Astrocyte of the spinal cord (primary cell): ENCODE results near the gene FBXO2.

Experiments
- DNase-seq: peaks from one replicate; pipeline ENCODE4 v3.0.0; 2011; ENCODE audit warnings: low read depth, low spot score
- H3K4me3 ChIP-seq: 2 replicates; pipeline ENCODE4 v1.5.1; 2011; ENCODE audit warnings: low read depth, mild to moderate bottlenecking, low read length, moderate library complexity
- in situ Hi-C: cut with HindIII; loops from 2 replicates; pipeline ENCODE4 v1.10.0; 2017; ENCODE audit warnings: low sequenced_read_pairs
- TF ChIP-seq, protein P1 (sequence below): IDR thresholded peaks from 2 replicates; pipeline ENCODE4 v1.5.1; 2012; ENCODE audit warnings: low read depth, mild to moderate bottlenecking, low read length, inconsistent platforms

FBXO2 gene, protein sequence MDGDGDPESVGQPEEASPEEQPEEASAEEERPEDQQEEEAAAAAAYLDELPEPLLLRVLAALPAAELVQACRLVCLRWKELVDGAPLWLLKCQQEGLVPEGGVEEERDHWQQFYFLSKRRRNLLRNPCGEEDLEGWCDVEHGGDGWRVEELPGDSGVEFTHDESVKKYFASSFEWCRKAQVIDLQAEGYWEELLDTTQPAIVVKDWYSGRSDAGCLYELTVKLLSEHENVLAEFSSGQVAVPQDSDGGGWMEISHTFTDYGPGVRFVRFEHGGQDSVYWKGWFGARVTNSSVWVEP

DNA sequence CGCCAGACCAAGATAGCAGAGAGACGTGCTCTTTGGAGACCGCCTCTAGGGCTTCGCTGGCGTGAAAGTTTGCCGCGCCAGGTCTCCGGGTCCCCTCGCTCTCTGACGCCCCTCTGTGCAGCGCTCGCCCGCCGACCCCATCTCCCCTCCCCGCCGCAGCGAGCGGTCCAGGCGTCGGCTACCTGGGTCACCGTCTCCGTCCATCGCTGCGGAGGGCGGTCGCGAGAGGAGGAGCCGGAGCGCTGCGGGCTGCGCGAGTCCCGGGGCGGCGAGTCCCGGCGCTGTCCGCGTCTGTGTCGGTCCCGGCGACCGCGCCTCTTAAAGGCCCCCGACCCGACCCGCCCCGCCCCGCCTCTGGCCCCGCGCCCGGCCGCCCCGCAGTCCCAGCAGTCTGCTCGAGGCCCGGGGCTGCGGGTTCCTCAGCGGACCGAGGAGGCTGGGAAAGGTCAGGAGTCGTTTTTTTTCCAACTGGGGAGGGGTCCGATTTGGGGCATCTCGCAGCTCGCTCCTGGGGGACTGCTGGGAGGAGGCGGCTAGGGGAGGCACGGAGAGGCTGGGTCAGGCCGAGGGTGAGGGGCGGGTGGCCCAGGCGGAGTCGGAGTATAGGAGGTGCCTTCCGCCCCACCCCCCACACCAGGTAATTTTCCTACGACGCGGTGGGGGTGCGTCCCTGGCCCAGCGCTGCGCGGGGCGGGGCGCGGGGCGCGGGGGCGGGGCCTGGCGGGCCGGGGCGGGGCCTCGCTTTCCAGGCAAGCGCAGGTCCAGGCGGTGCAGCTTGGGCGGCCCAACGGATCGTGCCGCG, at the start of gene FBXO2, which contains the start of gene FBXO44:
Gene FBXO2, minus strand, starts transcription at position 293 of the 802 bp plus-strand sequence. Its CDS starts 89 bp downstream, at position 204.
Gene FBXO44, plus strand, starts transcription at position 741 of the 802 bp plus-strand sequence. CDS start 959 bp downstream, outside the sequence.
- H3K4me3 ChIP-seq: peak within 1 kb of the TSS; percentile 59
- in situ Hi-C loops: no loop called here
- TF ChIP-seq, protein P1, sequence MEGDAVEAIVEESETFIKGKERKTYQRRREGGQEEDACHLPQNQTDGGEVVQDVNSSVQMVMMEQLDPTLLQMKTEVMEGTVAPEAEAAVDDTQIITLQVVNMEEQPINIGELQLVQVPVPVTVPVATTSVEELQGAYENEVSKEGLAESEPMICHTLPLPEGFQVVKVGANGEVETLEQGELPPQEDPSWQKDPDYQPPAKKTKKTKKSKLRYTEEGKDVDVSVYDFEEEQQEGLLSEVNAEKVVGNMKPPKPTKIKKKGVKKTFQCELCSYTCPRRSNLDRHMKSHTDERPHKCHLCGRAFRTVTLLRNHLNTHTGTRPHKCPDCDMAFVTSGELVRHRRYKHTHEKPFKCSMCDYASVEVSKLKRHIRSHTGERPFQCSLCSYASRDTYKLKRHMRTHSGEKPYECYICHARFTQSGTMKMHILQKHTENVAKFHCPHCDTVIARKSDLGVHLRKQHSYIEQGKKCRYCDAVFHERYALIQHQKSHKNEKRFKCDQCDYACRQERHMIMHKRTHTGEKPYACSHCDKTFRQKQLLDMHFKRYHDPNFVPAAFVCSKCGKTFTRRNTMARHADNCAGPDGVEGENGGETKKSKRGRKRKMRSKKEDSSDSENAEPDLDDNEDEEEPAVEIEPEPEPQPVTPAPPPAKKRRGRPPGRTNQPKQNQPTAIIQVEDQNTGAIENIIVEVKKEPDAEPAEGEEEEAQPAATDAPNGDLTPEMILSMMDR: no peak
- no peak for DNase-seq

DNA sequence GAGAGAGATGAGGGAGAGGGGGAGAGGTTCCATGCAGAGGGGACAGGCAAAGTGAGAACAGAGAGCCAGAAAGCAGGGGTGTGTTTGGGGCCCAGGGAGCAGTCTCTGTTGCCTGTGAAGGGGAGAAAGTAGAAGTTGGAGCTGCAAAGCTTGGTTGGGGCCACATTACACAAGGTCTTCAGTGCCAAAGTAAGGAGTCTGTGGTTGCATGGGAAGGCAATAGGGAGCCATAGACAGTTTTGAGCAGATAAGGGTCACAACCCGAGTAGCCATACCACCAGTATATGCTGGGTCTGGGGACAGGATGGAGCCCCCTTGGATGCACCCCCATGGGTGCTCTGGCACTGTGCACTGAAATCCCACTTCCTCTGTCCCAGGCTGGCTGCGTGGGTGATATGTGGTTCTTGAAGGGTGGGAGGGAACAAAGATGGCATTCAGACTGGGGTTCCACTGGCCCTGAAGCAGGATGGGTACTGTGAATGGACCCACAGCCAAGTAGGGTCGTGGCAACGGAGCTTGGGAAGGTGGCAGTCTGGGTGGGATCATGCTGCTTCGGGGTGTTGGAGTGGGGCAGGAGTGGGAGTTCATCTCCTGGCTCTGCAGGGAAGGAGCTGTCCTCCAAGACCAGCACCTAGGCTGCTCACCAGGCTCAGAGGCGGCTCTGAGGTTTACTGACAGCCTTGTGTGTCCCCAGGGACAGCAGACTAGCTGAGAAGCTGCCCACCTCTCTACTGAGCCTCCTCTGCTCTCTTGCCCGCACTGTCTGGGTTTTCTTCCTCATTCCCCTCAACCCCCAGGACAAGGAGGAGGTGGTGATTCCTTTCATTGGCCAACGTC, 49.3 kb upstream of the FBXO2 start:
- in situ Hi-C loops: no loop called here
- DNase-seq: no peak
- H3K4me3 ChIP-seq: no peak overlapping the region

DNA sequence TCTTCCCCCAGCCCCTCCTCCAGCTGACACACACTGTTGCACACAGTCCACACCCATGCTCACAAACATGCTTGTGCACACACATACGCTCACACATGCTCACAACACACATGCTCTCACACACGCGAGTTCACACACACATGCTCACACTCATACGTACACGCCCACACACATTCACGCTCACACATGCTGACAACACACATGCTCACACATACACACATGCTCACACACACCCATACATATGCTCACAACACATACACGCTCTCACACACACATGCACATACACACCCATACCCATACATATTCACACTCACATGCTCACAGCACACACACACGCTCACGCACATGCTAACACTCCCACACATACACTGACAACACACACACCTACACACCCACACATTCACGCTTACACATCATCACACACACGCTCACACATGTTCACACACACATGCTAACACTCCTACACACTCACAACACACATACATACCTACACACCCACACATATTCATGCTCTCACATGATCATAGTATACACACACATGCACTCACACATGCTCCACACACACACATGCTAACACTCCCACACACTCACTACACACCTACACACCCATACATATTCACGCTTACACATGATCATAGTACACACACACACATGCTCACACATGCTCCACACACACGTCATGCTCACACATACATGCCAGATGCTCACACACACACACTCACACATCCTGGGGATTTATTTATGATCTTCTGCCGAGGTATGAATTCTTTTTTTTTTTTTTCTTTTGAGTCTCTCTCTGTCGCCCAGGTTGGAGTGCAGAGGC, 48.0 kb upstream of the FBXO2 start:
- TF ChIP-seq, protein P1: no peak
- in situ Hi-C loops: no loop called here

More for the DNA sequence above, 49.3 kb upstream of the FBXO2 start:
- TF ChIP-seq, protein P1: no peak

DNA sequence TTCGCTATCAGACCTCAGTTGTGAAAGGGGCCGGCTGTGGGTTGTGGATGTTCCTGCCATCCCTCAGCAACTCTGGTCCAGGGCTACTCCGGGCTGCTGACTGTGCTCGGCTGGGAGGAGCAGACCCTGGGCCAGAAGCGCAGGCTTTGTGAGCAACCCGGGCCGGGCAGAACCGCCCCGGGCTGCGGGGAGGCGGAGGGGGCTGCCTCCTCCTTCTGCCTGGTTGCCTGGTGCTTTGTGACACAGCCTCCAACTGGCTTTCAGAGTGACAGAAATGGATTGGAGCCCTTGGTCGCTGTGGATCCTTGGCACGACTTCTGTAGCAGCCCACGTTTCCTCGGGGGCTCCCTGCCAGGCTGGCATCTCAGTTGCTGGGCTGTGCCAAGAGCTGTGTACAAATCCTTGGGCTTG, 47.3 kb upstream of the FBXO2 start:
- no peak overlapping the region for H3K4me3 ChIP-seq
- DNase-seq: no peak
- in situ Hi-C loops: no loop called here
- TF ChIP-seq, protein P1: no peak

More for the DNA sequence above, 48.0 kb upstream of the FBXO2 start:
- no peak overlapping the region for H3K4me3 ChIP-seq
- DNase-seq: no peak

DNA sequence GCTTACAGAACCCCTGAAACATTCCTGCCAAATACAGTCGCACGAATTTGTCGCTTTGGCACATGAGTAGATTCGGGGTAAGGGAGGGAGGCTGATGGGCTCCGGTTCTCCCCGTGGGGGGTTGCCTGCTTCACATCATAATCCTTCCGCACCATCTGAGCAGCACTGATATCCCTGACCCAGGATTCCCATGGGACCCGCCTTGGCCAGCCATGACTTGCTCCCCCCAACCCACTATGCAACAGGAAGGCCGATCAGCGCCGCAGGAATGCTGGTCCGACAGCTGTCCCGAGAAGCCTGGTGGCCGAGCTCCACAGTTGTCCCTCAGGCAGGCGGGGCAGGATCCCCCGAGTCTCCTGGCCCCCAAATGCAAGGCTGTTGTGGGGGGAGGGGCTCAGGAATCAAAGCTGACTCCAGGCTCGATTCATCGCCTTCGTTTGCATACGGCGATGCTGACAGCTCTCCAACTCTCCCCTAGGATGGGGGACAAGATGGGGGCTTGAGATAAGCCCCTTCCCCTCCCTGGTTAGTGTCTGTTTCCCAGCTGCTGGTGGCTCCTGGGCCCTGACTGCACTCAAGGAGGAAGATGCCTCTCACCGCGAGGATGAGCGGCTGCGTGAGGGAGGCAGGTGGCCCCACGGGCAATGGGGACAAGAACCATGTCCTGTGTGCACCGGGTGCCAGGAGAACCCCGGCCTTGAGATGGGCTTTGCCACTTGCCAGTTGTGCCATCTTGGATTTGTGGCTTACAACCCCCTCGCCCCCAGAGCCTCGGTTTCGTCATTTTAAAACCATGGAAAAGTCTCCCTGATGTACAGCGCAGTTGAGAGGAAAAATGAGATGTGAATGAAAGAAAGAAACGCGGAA, 46.6 kb upstream of the FBXO2 start:
- in situ Hi-C loops: no loop called here
- H3K4me3 ChIP-seq: no peak overlapping the region
- DNase-seq: no peak
- TF ChIP-seq, protein P1: no peak
